ENCODE data around the gene GPC6.

DNA sequence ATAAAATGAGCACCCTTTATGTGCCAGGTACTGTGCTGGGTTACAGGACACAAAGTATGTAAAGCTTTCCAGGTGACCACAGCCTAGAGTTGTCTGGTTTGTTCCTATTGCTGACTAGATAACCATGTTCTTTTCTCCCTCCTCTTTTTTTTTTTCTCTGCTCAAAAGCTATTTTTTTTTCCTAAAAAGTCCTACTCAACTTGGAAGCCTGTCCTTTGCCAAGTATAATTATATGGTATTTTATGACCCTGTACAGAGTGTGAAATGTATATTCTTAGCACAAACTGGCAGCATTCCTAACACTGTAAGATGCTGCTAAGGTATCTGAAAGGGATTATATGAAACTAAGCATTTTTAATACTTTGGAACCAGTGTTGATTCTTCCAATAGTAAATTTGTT lies 171.0 kb downstream of the GPC6 start:
- TF ChIP-seq, protein P1, sequence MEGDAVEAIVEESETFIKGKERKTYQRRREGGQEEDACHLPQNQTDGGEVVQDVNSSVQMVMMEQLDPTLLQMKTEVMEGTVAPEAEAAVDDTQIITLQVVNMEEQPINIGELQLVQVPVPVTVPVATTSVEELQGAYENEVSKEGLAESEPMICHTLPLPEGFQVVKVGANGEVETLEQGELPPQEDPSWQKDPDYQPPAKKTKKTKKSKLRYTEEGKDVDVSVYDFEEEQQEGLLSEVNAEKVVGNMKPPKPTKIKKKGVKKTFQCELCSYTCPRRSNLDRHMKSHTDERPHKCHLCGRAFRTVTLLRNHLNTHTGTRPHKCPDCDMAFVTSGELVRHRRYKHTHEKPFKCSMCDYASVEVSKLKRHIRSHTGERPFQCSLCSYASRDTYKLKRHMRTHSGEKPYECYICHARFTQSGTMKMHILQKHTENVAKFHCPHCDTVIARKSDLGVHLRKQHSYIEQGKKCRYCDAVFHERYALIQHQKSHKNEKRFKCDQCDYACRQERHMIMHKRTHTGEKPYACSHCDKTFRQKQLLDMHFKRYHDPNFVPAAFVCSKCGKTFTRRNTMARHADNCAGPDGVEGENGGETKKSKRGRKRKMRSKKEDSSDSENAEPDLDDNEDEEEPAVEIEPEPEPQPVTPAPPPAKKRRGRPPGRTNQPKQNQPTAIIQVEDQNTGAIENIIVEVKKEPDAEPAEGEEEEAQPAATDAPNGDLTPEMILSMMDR (IDR thresholded peaks at IDR 0.05): no peak
- no peak for TF ChIP-seq EZH2 (IDR thresholded peaks at IDR 0.05; ENCODE audit: borderline replicate concordance, insufficient read depth, low read depth, low read length, poor library complexity, severe bottlenecking)

Measured in B cell (primary cell).